Stimulated activated memory B cell treated with anti-CD40 and anti-IgM and Interleukin-4, amounts not matched to agents 10 μg/mL and 1 μg/mL and 100 μg/mL, for 72 hours (primary cell): Measurements from ENCODE around the gene SMC3.
"Not testable (repeated sequence)": the region's sequence is repeated elsewhere in the genome, so short reads cannot be mapped to it uniquely, and the experiment has no call there.

ENCODE experiments used
- ATAC-seq: fragments of 150-1000 bp; cut with Tn5 transposase; 2 replicates; pipeline ENCODE4 v1.10.0; 2021
- H3K27ac Mint-ChIP-seq: one replicate; pipeline ENCODE4 v1.8.0; 2022; ENCODE audit warnings: mild to moderate bottlenecking, mixed read lengths
- H3K27me3 Mint-ChIP-seq: one replicate; pipeline ENCODE4 v1.8.0; 2022; ENCODE audit warnings: mixed read lengths
- H3K36me3 Mint-ChIP-seq: one replicate; pipeline ENCODE4 v1.8.0; 2022; ENCODE audit warnings: mixed read lengths
- H3K4me1 Mint-ChIP-seq: one replicate; pipeline ENCODE4 v1.8.0; 2022; ENCODE audit warnings: mixed read lengths
- H3K4me3 Mint-ChIP-seq: one replicate; pipeline ENCODE4 v1.8.0; 2022; ENCODE audit warnings: mild to moderate bottlenecking, moderate library complexity, mixed read lengths
- H3K9me3 Mint-ChIP-seq: one replicate; pipeline ENCODE4 v1.8.0; 2022; ENCODE audit warnings: mixed read lengths

Gene SMC3

DNA sequence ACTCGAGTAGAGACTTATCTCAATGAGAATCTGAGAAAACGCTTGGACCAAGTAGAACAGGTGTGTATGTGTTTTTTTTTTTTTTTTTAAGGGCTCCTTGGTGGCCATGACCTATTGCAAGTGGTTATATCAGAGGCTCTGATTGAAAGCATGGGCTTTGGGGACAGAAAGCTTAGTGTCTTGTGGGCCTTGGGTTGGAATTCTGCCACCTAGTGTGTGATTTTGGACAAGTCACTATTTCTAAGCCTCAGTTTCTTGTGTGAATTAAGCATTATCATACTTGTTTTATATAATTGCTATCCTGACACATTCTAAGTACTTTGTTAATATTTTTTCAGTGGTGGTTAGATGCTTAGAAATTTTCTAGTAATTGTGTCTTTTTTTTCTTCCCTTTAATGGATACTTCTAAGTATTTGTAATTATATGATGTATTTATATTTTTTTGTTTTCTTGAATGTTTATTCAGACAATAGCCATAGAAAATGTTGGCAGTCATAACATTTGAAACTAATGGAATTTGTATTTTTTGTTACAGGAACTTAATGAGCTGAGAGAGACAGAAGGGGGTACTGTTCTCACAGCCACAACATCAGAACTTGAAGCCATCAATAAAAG is 33.1 kb downstream of the SMC3 start:
- Mint-ChIP-seq H3K27ac (no peak overlapping the region), H3K27me3 (no peaks in the 10 kb centered on the region), H3K36me3 (peaks cover 47% of the 10 kb centered on the region), H3K9me3 (no peaks in the 10 kb centered on the region), H3K4me1 (no peaks in the 10 kb centered on the region), H3K4me3 (no peak overlapping the region)
- ATAC-seq: no peak

DNA sequence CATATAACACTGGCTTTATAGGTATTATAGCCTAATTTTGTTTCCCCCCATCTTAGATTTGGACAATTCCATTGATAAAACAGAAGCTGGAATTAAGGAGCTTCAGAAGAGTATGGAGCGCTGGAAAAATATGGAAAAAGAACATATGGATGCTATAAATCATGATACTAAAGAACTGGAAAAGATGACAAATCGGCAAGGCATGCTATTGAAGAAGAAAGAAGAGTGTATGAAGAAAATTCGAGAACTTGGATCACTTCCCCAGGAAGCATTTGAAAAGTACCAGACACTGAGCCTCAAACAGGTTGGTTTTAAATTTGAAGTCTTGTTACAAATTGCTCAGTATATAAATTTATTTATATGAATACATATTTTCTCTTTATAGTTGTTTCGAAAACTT is 34.1 kb downstream of the SMC3 start:
- Mint-ChIP-seq H3K4me1 (no peaks in the 10 kb centered on the region), H3K36me3 (peaks cover 41% of the 10 kb centered on the region), H3K27ac (no peak overlapping the region), H3K4me3 (no peak overlapping the region), H3K9me3 (no peaks in the 10 kb centered on the region), H3K27me3 (no peaks in the 10 kb centered on the region)
- no peak for ATAC-seq

DNA sequence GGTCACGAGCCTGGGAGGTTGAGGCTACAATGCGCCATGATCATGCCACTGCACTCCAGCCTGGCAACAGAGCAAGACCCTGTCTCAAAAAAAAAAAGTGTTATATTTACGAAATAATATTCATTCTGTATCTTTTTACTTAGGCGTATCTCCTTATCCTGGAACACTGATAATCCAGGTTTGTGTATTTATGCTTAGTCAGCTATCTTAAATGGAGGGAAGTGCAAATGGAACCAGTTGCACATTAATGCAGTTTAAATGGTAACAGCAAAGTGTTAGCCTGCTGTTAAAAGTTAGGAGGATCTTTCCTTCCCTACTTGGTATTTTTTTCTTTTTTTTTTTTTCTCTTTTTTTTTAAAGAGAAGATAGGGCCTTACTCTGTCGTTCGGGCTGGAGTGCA is 40.6 kb downstream of the SMC3 start:
- Mint-ChIP-seq H3K4me3 (no peak overlapping the region), H3K9me3 (no peaks in the 10 kb centered on the region), H3K27me3 (no peaks in the 10 kb centered on the region), H3K36me3 (peaks cover 15% of the 10 kb centered on the region), H3K27ac (no peak overlapping the region), H3K4me1 (peaks cover 33% of the 10 kb centered on the region)
- no peak for ATAC-seq

DNA sequence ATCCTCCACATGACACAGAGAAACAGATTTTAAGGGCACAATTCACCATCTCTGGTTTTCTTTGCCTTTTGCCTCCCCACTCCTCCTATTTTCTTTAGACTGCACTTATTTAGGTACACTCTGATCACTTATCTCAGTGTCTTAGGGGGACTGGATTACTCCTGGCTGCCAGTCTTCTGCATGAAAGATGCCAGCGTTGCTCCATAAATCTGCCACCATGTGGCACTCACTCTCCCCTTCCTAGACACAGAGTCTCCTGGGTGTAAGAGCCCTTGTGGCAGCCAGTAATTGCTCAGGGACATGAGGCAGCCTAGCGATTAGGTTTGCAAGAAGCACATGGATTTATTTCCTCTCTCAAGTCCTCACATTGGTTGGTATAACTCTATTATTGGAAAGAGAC is 42.1 kb downstream of the SMC3 start:
- H3K4me1 Mint-ChIP-seq: peaks cover 48% of the 10 kb centered on the region
- H3K36me3 Mint-ChIP-seq: peaks cover 7% of the 10 kb centered on the region
- H3K27ac Mint-ChIP-seq: no peak overlapping the region
- no peak for ATAC-seq
- H3K9me3 Mint-ChIP-seq: no peaks in the 10 kb centered on the region
- no peaks in the 10 kb centered on the region for H3K27me3 Mint-ChIP-seq
- no peak overlapping the region for H3K4me3 Mint-ChIP-seq

DNA sequence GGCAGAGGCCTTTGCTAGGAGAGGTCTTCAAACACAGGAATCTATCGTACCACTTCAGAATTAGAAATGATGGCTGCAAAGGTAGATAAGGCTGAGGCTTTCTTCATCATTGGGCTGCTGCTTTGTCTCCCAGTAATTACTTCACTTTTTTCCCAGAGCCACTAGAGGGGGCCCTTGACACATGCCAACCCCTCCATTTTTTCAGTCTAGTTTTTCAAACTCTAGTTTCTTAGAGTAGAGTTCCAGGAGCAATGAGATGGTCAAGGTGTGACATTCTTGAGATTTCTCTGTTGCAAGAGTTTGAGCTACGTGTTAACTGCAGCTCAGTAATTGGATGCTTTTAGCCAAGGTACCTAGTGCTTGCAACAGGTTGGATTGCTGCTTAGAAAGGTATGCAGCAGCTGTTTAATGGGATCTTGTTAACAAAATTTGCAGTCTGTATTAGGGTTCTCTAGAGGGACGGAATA is 42.8 kb downstream of the SMC3 start:
- Mint-ChIP-seq H3K4me1 (peaks cover 50% of the 10 kb centered on the region), H3K9me3 (no peaks in the 10 kb centered on the region), H3K27me3 (no peaks in the 10 kb centered on the region), H3K27ac (no peak overlapping the region), H3K4me3 (no peak overlapping the region), H3K36me3 (peaks cover under 1% of the 10 kb centered on the region)
- ATAC-seq: no peak

DNA sequence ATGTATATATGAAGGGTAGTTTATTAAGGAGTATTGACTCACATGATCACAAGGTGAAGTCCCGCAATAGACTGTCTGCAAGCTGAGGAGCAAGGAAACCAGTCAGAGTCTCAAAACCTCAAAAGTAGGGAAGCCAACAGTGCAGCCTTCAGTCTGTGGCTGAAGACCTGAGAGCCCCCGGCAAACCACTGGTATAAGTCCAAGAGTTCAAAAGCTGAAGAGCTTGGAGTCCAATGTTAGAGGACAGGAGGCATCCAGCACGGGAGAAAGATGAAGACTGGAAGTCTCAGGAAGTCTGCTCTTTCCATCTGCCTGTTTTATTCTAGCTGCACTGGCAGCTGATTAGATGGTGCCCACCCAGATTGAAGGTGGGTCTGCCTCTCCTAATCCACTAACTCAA is 43.3 kb downstream of the SMC3 start:
- not testable (repeated sequence) for H3K4me3 Mint-ChIP-seq, H3K9me3 Mint-ChIP-seq, ATAC-seq, H3K27ac Mint-ChIP-seq, H3K36me3 Mint-ChIP-seq, H3K27me3 Mint-ChIP-seq
- peaks cover 55% of the 10 kb centered on the region for H3K4me1 Mint-ChIP-seq

DNA sequence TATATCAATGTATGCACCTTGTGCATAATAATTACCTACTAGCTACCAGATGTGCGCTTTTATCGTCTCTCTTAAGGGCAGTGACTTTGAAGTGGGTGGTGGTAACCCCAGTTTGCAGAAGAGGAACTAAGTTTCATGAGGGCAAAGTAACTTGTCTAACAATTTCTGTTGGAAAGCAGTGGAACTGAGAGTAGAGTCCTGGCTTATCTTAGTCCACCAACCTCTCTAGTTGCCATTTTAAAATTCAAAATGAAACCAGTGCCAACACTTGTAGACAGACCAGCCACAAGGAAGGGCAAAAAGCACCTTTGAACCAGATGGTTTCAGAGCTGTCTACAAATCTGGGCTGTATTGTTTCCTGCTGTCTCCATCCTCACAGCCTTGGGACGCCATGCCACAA is 44.6 kb downstream of the SMC3 start:
- H3K27me3 Mint-ChIP-seq: no peaks in the 10 kb centered on the region
- H3K4me1 Mint-ChIP-seq: peaks cover 59% of the 10 kb centered on the region
- no peak overlapping the region for H3K4me3 Mint-ChIP-seq
- H3K36me3 Mint-ChIP-seq: no peaks in the 10 kb centered on the region
- H3K9me3 Mint-ChIP-seq: no peaks in the 10 kb centered on the region
- peak; percentile 78 for ATAC-seq
- peak overlapping the region; percentile 85 for H3K27ac Mint-ChIP-seq

DNA sequence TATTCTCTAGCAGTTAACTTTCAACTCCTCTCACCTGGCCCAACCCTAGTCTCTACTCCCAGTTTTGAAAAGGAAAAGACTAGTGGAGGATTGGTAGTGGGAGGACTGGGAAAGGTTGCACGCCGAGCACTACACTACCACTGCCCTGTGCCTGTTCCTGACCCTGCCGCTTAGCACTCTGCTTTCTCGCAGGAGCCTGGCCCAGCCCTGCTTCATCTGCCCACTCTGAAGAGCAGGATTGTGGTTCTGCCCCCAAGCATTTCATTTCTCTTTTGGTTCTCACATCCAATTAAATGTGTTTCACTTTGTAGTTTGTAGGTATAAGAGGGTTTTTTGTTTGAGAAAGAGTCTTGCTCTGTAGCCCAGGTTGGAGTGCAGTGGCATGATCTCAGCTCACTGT is 45.1 kb downstream of the SMC3 start:
- Mint-ChIP-seq H3K4me1 (peaks cover 59% of the 10 kb centered on the region), H3K9me3 (no peaks in the 10 kb centered on the region), H3K36me3 (no peaks in the 10 kb centered on the region), H3K27me3 (no peaks in the 10 kb centered on the region), H3K27ac (peak overlapping the region; percentile 85), H3K4me3 (no peak overlapping the region)
- no peak for ATAC-seq

DNA sequence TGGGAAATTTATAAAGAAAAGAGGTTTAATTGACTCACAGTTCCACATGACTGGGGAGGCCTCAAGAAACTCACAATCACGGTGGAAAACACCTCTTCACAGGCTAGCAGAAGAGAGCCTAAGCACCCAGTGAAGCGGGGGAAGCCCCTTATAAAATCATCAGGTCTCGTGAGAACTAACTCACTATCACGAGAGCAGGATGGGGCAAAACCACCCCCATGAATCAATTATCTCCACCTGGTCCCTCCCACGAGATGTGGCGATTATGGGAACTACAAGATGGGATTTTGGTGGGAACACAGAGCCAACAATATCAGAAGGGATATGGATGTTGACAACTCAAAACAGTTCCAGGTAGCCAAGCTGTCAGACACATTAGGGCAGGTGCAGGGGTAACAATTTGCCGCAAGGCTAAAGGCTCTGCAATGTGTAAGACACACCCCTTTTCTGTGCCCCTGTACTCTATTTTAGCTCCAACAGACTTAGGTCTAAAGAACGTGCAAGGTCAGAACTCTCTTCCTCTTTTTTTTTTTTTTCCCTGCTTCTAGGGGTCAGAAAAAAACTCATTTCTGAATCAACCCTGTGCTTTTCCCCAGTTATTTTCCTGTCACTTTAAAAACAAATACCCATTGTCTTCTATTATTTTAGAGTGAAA is 46.0 kb downstream of the SMC3 start:
- no peaks in the 10 kb centered on the region for H3K36me3 Mint-ChIP-seq
- H3K27me3 Mint-ChIP-seq: no peaks in the 10 kb centered on the region
- H3K9me3 Mint-ChIP-seq: no peaks in the 10 kb centered on the region
- peak; percentile 65 for ATAC-seq
- H3K4me1 Mint-ChIP-seq: peaks cover 59% of the 10 kb centered on the region
- H3K4me3 Mint-ChIP-seq: no peak overlapping the region
- peak overlapping the region; percentile 85 for H3K27ac Mint-ChIP-seq

DNA sequence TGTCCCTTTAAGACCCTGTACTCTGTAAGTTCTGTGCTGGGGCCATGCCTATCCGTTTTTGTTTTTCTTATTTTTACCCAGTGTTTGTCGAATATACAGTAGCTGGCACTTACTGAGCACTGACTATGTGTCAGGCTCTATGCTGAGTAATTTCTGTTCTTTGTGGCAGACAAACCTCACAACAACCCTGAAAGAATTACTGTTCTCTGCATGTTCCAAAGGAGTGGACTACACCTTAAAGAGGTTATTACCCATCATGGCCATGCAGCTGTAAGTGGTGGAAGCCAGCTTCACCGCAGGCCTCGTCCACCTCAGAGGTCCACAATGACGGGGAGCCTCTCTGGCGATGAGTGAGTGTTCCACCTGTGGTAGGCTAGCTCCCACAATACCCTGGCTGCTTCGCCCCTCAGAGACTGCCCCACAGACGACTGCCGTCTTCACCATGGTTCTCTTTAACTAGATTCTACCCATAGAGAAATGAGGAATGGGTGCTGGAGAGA is 46.6 kb downstream of the SMC3 start:
- Mint-ChIP-seq H3K9me3 (no peaks in the 10 kb centered on the region), H3K4me3 (no peak overlapping the region), H3K36me3 (no peaks in the 10 kb centered on the region), H3K27me3 (no peaks in the 10 kb centered on the region), H3K27ac (peak overlapping the region; percentile 85), H3K4me1 (peaks cover 59% of the 10 kb centered on the region)
- peak; percentile 68 for ATAC-seq

DNA sequence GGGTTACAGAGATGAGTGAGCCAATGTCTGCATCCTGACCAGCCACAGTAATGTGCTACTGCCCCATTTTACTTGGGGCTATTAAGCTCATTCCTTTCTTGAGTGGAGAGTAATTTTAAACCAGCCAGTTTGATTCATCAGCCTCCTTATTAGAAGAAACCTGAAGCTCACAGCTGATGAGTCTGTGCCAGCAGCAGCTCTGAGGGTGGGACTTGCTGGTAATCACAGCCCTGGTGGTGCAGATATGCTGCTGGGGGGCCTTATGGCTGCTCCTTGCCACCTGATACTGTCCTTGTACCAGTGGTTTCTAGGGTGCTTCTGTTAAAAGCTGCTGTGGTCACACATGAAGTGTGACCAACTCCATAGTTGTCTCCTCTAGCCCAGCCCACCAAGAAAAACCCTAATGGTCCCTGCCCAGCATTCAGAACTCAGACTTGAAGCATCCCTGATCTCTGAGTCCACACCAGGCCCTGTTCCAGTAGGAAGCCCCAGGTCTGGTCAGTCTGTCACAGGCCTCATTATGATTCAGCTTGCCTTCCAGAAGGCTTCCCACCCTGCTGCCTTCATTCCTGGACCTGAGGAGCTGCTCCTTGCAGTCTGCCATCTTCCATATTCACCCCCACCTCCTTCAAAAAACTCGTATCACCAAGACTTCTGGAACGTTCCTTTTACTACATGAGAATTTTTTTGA is 47.7 kb downstream of the SMC3 start:
- no peaks in the 10 kb centered on the region for H3K27me3 Mint-ChIP-seq
- H3K36me3 Mint-ChIP-seq: no peaks in the 10 kb centered on the region
- no peak overlapping the region for H3K4me3 Mint-ChIP-seq
- peak overlapping the region; percentile 25 for H3K27ac Mint-ChIP-seq
- H3K9me3 Mint-ChIP-seq: no peaks in the 10 kb centered on the region
- ATAC-seq: no peak
- H3K4me1 Mint-ChIP-seq: peaks cover 55% of the 10 kb centered on the region

DNA sequence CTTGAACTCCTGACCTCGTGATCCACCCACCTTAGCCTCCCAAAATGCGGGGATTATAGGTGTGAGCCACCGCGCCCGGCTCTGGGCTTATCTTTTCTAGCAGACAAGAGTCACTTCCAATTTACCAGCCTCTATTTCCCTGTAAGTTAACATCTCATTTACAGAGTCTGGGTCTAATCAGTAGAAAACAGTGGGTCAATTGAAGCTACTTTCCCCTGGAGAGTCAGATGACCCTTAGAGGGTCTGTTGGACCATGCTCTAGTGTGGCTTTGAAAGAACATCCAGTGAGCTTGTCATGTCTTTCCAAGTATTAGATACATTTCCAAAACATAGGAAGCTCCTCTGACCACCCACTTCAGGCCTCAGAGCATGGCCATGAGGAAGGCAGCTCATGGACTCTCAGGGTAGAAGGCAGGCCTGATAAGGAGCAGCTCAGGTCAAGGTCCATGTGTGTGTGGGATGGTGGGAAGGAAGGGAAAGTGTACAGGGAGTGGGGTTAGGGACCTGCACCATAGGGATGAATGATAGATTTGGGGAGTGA is 49.1 kb downstream of the SMC3 start:
- no peaks in the 10 kb centered on the region for H3K9me3 Mint-ChIP-seq
- H3K36me3 Mint-ChIP-seq: no peaks in the 10 kb centered on the region
- peaks cover 42% of the 10 kb centered on the region for H3K4me1 Mint-ChIP-seq
- no peak for ATAC-seq
- no peak overlapping the region for H3K4me3 Mint-ChIP-seq
- H3K27me3 Mint-ChIP-seq: no peaks in the 10 kb centered on the region
- H3K27ac Mint-ChIP-seq: peak overlapping the region; percentile 25

DNA sequence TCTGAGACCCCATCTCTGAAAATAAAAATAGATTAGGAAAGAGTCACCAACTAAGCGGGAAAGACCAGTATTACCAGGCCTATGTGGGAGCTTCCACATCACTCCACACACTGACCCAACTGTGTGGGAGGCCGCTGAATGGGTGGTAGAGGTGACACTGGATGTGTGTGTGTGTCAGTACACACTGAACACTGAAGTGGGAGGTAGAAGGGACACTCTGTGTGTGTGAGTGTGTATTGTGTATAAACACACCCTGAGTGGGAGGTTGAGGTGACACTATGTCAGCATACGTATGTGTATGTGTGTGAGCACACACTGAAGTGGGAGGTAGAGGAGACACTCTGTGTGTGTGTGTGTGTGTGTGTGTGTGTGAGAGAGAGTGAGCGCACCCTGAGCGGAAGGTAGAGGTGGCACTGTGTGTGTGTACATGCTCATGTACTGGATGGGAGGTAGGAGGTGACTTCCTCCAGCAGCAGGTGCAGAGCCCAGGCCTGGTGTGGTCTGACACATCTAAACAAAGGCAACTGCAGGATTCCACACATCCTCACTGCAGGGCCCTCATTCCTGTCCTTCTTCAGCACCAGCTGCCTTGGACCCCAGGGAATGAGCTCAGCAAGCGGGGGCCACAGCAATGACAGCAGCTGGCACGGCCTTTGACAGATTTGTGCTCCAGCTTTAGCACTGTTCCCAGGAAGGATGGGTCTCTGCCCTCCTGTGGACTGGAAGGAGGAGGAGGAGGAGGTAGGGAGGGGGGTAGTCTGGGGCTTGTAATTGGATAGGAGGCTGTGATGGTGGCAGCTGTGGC is 50.1 kb downstream of the SMC3 start:
- Mint-ChIP-seq H3K4me1 (peaks cover 31% of the 10 kb centered on the region), H3K4me3 (no peak overlapping the region), H3K27me3 (no peaks in the 10 kb centered on the region)

DNA sequence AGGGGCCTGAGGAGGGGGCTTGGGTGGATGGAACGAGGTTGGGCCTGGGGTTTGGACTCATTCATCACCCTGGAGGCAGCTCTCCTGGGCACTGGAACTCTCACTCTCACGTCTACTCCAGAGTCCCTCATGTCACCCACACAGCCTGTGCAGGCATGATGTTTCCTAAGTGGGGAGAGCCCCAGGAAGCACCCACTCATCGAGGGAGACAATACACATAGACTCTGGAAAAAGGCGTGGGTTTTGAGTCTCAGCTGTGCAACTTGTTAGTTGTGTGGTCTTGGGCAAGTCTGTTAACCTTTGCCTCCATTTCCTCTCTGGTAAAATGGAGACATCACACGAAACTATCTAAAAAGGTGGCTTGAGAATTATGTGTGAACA is 50.7 kb downstream of the SMC3 start:
- no peak overlapping the region for H3K4me3 Mint-ChIP-seq
- no peak overlapping the region for H3K27ac Mint-ChIP-seq
- peaks cover 25% of the 10 kb centered on the region for H3K4me1 Mint-ChIP-seq
- no peaks in the 10 kb centered on the region for H3K27me3 Mint-ChIP-seq
- H3K36me3 Mint-ChIP-seq: no peaks in the 10 kb centered on the region
- ATAC-seq: peak; percentile 1
- H3K9me3 Mint-ChIP-seq: peaks cover 1% of the 10 kb centered on the region

More for the DNA sequence above, 50.1 kb downstream of the SMC3 start:
- no peaks in the 10 kb centered on the region for H3K36me3 Mint-ChIP-seq
- no peaks in the 10 kb centered on the region for H3K9me3 Mint-ChIP-seq
- no peak for ATAC-seq
- no peak overlapping the region for H3K27ac Mint-ChIP-seq
